ENCODE results near the gene RAB7A.

DNA sequence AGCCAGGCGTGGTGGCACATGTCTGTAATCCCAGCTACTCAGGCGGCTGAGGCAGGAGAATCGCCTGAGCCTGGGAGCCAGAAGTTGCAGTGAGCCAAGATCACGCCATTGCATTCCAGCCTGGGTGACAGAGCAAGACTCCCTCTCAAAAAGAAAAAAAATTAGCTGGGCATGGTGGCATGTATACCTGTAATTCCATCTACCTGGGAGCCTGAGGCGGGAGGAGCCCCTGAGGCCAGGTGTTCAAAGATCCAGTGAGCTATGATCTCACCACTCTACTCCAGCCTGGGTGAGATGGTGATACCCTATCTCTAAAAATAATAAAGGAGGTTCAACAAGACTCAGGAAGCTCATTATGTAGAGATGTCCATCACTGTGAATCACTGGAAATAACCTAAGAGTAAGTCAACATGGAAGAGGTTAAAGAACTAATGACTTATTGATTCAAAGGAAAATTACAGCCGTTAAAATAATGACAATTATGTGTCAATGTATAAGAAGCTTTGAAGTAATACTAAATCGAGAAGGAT is 19.8 kb upstream of the RAB7A start:
- TF ChIP-seq, protein P1, sequence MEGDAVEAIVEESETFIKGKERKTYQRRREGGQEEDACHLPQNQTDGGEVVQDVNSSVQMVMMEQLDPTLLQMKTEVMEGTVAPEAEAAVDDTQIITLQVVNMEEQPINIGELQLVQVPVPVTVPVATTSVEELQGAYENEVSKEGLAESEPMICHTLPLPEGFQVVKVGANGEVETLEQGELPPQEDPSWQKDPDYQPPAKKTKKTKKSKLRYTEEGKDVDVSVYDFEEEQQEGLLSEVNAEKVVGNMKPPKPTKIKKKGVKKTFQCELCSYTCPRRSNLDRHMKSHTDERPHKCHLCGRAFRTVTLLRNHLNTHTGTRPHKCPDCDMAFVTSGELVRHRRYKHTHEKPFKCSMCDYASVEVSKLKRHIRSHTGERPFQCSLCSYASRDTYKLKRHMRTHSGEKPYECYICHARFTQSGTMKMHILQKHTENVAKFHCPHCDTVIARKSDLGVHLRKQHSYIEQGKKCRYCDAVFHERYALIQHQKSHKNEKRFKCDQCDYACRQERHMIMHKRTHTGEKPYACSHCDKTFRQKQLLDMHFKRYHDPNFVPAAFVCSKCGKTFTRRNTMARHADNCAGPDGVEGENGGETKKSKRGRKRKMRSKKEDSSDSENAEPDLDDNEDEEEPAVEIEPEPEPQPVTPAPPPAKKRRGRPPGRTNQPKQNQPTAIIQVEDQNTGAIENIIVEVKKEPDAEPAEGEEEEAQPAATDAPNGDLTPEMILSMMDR (IDR thresholded peaks at IDR 0.05), result no peak
- TF ChIP-seq EP300 (IDR thresholded peaks at IDR 0.05) (no peak), POLR2AphosphoS5 (IDR thresholded peaks at IDR 0.05) (no peak)

All from stomach (tissue), 4 donors.